Myometrial cell (primary cell): ENCODE data around the gene OR4K17. TPM values are rescaled to one million over a fixed set of nuclear protein-coding genes. Genes with fewer than 3 reads are reported as not detected.

Experiments used
- total RNA-seq: library from RNA; depleted of rRNA; stranded (reverse); fragments of >200 nt; gene quantifications from 2 replicates; pipeline ENCODE4 v1.2.3, GENCODE V29; 2015

Gene OR4K17
- total RNA-seq, result not detected in 2 replicates

GRCh38 chr14:20110438-20110837, at the start of gene OR4K17:
Gene OR4K17, plus strand, starts transcription at chr14:20110739. Its CDS starts 6,761 bp downstream, at chr14:20117500.

GRCh38 chr14:20138520-20138919, 28.0 kb downstream of the OR4K17 start, which contains the start of gene OR4N5:
Gene OR4N5, plus strand, starts transcription at chr14:20138820. Its CDS starts 4,916 bp downstream, at chr14:20143736.

Other genes starting within 250 kb of the OR4K17 start
- not detected in 2 replicates for gene OR4K2, start 235.6 kb upstream of the OR4K17 start, total RNA-seq
- gene OR4K5, start 190.1 kb upstream of the OR4K17 start, total RNA-seq, result not detected in 2 replicates
- not detected in 2 replicates for gene OR4K1, start 179.8 kb upstream of the OR4K17 start, total RNA-seq
- not detected in 2 replicates for gene OR4K15, start 135.1 kb upstream of the OR4K17 start, total RNA-seq
- not detected in 2 replicates for gene OR4Q2, start 108.6 kb upstream of the OR4K17 start, total RNA-seq
- gene OR4K14, start 91.4 kb upstream of the OR4K17 start, total RNA-seq, result not detected in 2 replicates
- gene OR4K13, start 74.7 kb upstream of the OR4K17 start, total RNA-seq, result not detected in 2 replicates
- not detected in 2 replicates for gene OR4L1, start 50.7 kb upstream of the OR4K17 start, total RNA-seq
- not detected in 2 replicates for gene OR4N5, start 28.1 kb downstream of the OR4K17 start, total RNA-seq
- not detected in 2 replicates for gene OR11G2, start 80.2 kb downstream of the OR4K17 start, total RNA-seq
- gene OR11H6, start 113.0 kb downstream of the OR4K17 start, total RNA-seq, result not detected in 2 replicates
- not detected in 2 replicates for gene OR11H7, start 118.2 kb downstream of the OR4K17 start, total RNA-seq
- gene OR11H4, start 128.5 kb downstream of the OR4K17 start, total RNA-seq, result not detected in 2 replicates
- gene TTC5, start 195.2 kb downstream of the OR4K17 start, total RNA-seq, result 10.8 and 13.8 TPM in 2 replicates
- 47.7 and 63.1 TPM in 2 replicates for gene CCNB1IP1, start 222.5 kb downstream of the OR4K17 start, total RNA-seq
- 13.5 and 17.9 TPM in 2 replicates for gene PARP2, start 232.9 kb downstream of the OR4K17 start, total RNA-seq